Astrocyte (in vitro differentiated cells and primary cell): ENCODE results near the gene CCN6. TPM values are rescaled to one million over a fixed set of nuclear protein-coding genes. Genes with fewer than 3 reads are reported as not detected.

Experiments
- DNase-seq: peaks from one replicate; pipeline ENCODE4 v3.0.0-alpha.2; 2010; ENCODE audit warnings: low read depth
- FAIRE-seq: peaks from 2 replicates; lab custom pipeline; 2011; peaks lifted over from hg19 to GRCh38; lab: Jason Lieb, UNC
- H2AFZ ChIP-seq: 2 replicates; pipeline ENCODE4 v1.6.0; 2012; ENCODE audit warnings: low read depth, low read length, inconsistent platforms
- H3K27ac ChIP-seq: 2 replicates; pipeline ENCODE4 v1.5.1; 2011; ENCODE audit warnings: low read depth, low read length, inconsistent platforms
- H3K27me3 ChIP-seq: 2 replicates; pipeline ENCODE4 v1.6.0; 2011; ENCODE audit warnings: low read length, inconsistent platforms; ENCODE audit not compliant: insufficient read depth
- H3K36me3 ChIP-seq: 2 replicates; pipeline ENCODE4 v1.5.1; 2011; ENCODE audit warnings: low read length, inconsistent platforms; ENCODE audit not compliant: insufficient read depth
- H3K4me1 ChIP-seq: 2 replicates; pipeline ENCODE4 v1.5.1; 2011; ENCODE audit warnings: low read length, inconsistent platforms; ENCODE audit not compliant: insufficient read depth
- H3K4me2 ChIP-seq: 2 replicates; pipeline ENCODE4 v1.6.0; 2012; ENCODE audit warnings: low read length, inconsistent platforms
- H3K4me3 ChIP-seq: 2 replicates; pipeline ENCODE4 v1.5.1; 2011; ENCODE audit warnings: low read depth, mild to moderate bottlenecking, low read length, inconsistent platforms; ENCODE audit not compliant: insufficient read depth
- H3K79me2 ChIP-seq: 2 replicates; pipeline ENCODE4 v1.6.0; 2012; ENCODE audit warnings: mild to moderate bottlenecking, low read length, inconsistent platforms; ENCODE audit not compliant: insufficient read depth
- H3K9ac ChIP-seq: 2 replicates; pipeline ENCODE4 v1.6.0; 2012; ENCODE audit warnings: mild to moderate bottlenecking, low read length, inconsistent platforms
- H3K9me3 ChIP-seq: 2 replicates; pipeline ENCODE4 v1.5.1; 2012; ENCODE audit warnings: low read depth, mild to moderate bottlenecking, low read length, inconsistent platforms; ENCODE audit not compliant: insufficient read depth
- H4K20me1 ChIP-seq: 2 replicates; pipeline ENCODE4 v1.6.0; 2012; ENCODE audit warnings: low read length, inconsistent platforms; ENCODE audit not compliant: insufficient read depth
- H3K27ac Mint-ChIP-seq: one replicate; pipeline ENCODE4 v1.8.0; 2021; ENCODE audit warnings: mild to moderate bottlenecking, mixed read lengths; ENCODE audit not compliant: unreplicated experiment
- H3K27me3 Mint-ChIP-seq: one replicate; pipeline ENCODE4 v1.8.0; 2021; ENCODE audit warnings: low read depth, mixed read lengths; ENCODE audit not compliant: unreplicated experiment
- H3K36me3 Mint-ChIP-seq: one replicate; pipeline ENCODE4 v1.8.0; 2021; ENCODE audit warnings: low read depth, mixed read lengths; ENCODE audit not compliant: unreplicated experiment
- H3K4me1 Mint-ChIP-seq: one replicate; pipeline ENCODE4 v1.8.0; 2021; ENCODE audit warnings: low read depth, mixed read lengths; ENCODE audit not compliant: unreplicated experiment
- H3K4me3 Mint-ChIP-seq: one replicate; pipeline ENCODE4 v1.8.0; 2021; ENCODE audit warnings: mild to moderate bottlenecking, moderate library complexity, mixed read lengths; ENCODE audit not compliant: unreplicated experiment
- H3K9me3 Mint-ChIP-seq: one replicate; pipeline ENCODE4 v1.8.0; 2021; ENCODE audit warnings: mild to moderate bottlenecking, mixed read lengths; ENCODE audit not compliant: unreplicated experiment
- CTCF ChIP-seq: IDR thresholded peaks from 2 replicates; pipeline ENCODE4 v1.5.1; 2011; ENCODE audit warnings: low read depth, mild to moderate bottlenecking, inconsistent platforms, low read length, moderate library complexity; ENCODE audit not compliant: insufficient read depth
- EZH2 ChIP-seq: IDR thresholded peaks from 2 replicates; pipeline ENCODE4 v1.6.1; 2012; ENCODE audit warnings: mild to moderate bottlenecking, low read length, inconsistent platforms; ENCODE audit not compliant: insufficient read depth
- total RNA-seq: library from RNA; stranded (reverse); gene quantifications from 2 replicates; pipeline ENCODE4 v1.2.1, GENCODE V29; 2021

Gene CCN6
- total RNA-seq, 1 donor from 2014 or later, result not detected

GRCh38 chr6:112030961-112031660, 22.8 kb upstream of the CCN6 start:
- no peak for FAIRE-seq
- no peaks in the 10 kb centered on the region for H3K79me2 ChIP-seq
- H3K4me1 ChIP-seq, result no peaks in the 10 kb centered on the region
- Mint-ChIP-seq H3K4me1 (peaks cover 3% of the 10 kb centered on the region), H3K27me3 (peaks cover 12% of the 10 kb centered on the region), H3K9me3 (no peaks in the 10 kb centered on the region), H3K4me3 (no peak overlapping the region), H3K36me3 (peaks cover 2% of the 10 kb centered on the region), H3K27ac (no peak overlapping the region)
- no peak for TF ChIP-seq CTCF
- TF ChIP-seq EZH2, result no peak
- H3K4me2 ChIP-seq, result no peak overlapping the region
- no peak overlapping the region for H3K4me3 ChIP-seq
- no peak overlapping the region for H2AFZ ChIP-seq
- no peak overlapping the region for H3K27ac ChIP-seq
- no peak overlapping the region for H3K9ac ChIP-seq
- DNase-seq, result no peak
- no peaks in the 10 kb centered on the region for H4K20me1 ChIP-seq
- no peaks in the 10 kb centered on the region for H3K36me3 ChIP-seq
- H3K9me3 ChIP-seq, result no peaks in the 10 kb centered on the region
- H3K27me3 ChIP-seq, result no peaks in the 10 kb centered on the region

DNA sequence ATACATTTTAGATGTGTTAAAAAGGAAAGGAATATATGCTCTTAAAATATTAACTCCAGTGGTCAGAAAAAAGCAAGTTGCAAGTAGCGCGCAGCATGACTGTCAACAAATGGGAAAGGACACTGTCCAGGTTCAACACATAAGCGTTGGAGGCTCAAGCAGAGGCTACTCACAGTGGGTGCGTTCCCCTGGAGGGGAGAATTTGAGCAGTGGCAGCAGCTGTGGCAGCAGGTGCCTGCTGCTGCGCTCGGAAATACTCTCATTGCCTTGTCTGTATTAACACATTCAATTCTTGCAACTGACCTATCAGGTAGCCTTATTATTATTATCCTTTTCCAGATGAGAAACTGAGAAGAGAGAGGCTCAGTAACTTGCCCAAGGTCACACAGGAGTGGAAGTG, 21.9 kb upstream of the CCN6 start:
- Histone ChIP-seq H3K4me2 (no peak overlapping the region), H3K4me1 (no peaks in the 10 kb centered on the region), H3K27me3 (no peaks in the 10 kb centered on the region), H3K36me3 (no peaks in the 10 kb centered on the region), H3K9ac (no peak overlapping the region), H4K20me1 (no peaks in the 10 kb centered on the region), H3K27ac (no peak overlapping the region), H3K79me2 (no peaks in the 10 kb centered on the region), H2AFZ (no peak overlapping the region), H3K9me3 (no peaks in the 10 kb centered on the region), H3K4me3 (no peak overlapping the region)
- H3K36me3 Mint-ChIP-seq, result no peaks in the 10 kb centered on the region
- FAIRE-seq, result no peak
- H3K4me3 Mint-ChIP-seq, result no peak overlapping the region
- peaks cover 3% of the 10 kb centered on the region for H3K4me1 Mint-ChIP-seq
- TF ChIP-seq EZH2 (no peak), CTCF (no peak)
- DNase-seq, result no peak
- no peak overlapping the region for H3K27ac Mint-ChIP-seq
- peaks cover 12% of the 10 kb centered on the region for H3K27me3 Mint-ChIP-seq
- no peaks in the 10 kb centered on the region for H3K9me3 Mint-ChIP-seq

GRCh38 chr6:112032728-112033127, 21.2 kb upstream of the CCN6 start:
- FAIRE-seq (no peak), DNase-seq (no peak)
- no peak overlapping the region for H3K27ac Mint-ChIP-seq
- no peak overlapping the region for H3K4me2 ChIP-seq
- H3K4me1 ChIP-seq, result peaks cover 4% of the 10 kb centered on the region
- H3K9me3 Mint-ChIP-seq, result no peaks in the 10 kb centered on the region
- peaks cover 6% of the 10 kb centered on the region for H3K4me1 Mint-ChIP-seq
- no peak overlapping the region for H3K4me3 Mint-ChIP-seq
- H3K36me3 ChIP-seq, result no peaks in the 10 kb centered on the region
- no peak overlapping the region for H2AFZ ChIP-seq
- H3K4me3 ChIP-seq, result no peak overlapping the region
- peaks cover 12% of the 10 kb centered on the region for H3K27me3 Mint-ChIP-seq
- no peaks in the 10 kb centered on the region for H3K36me3 Mint-ChIP-seq
- no peak for TF ChIP-seq EZH2
- TF ChIP-seq CTCF, result no peak
- H3K27me3 ChIP-seq, result no peaks in the 10 kb centered on the region
- no peaks in the 10 kb centered on the region for H4K20me1 ChIP-seq
- H3K9me3 ChIP-seq, result no peaks in the 10 kb centered on the region
- no peaks in the 10 kb centered on the region for H3K79me2 ChIP-seq
- no peak overlapping the region for H3K9ac ChIP-seq
- no peak overlapping the region for H3K27ac ChIP-seq
